ENCODE data around the gene THUMPD1. TPM values are rescaled to one million over a fixed set of nuclear protein-coding genes. Genes with fewer than 3 reads are reported as not detected.

The THUMPD1 gene
- total RNA-seq, 4 donors from 2014 or later = 42.0 to 61.7 (median 53.8) TPM

GRCh38 chr16:20753727-20754126, 12.1 kb upstream of the THUMPD1 start:
- DNase-seq (no peak), ATAC-seq (no peak)
- in situ Hi-C loops (cut with MboI; ENCODE audit: low sequenced_read_pairs in 4 of 4) = no loop called here
- H3K4me1 ChIP-seq = no peaks in the 10 kb centered on the region
- H3K4me3 ChIP-seq = no peak overlapping the region
- H3K27ac ChIP-seq = no peak overlapping the region
- no peaks in the 10 kb centered on the region for H3K9me3 ChIP-seq
- intact Hi-C loops (cut with DNase I; ENCODE audit: low total_unique reads) = no loop called here
- TF ChIP-seq CTCF (IDR thresholded peaks at IDR 0.05 in 4 of 5, conservative IDR thresholded peaks at IDR 0.05 in 1 of 5) = no peak
- no peak for TF ChIP-seq POLR2A (IDR thresholded peaks at IDR 0.05)
- no peaks in the 10 kb centered on the region for H3K27me3 ChIP-seq
- H3K36me3 ChIP-seq = no peaks in the 10 kb centered on the region

- DNase-seq = no peak
- Histone ChIP-seq H3K9me3 (no peaks in the 10 kb centered on the region), H3K36me3 (no peaks in the 10 kb centered on the region), H3K4me3 (no peak overlapping the region), H3K27ac (no peak overlapping the region), H3K4me1 (no peaks in the 10 kb centered on the region), H3K27me3 (no peaks in the 10 kb centered on the region)
- in situ Hi-C loops (cut with MboI; ENCODE audit: low sequenced_read_pairs in 4 of 4) (no loop called here), intact Hi-C loops (cut with DNase I; ENCODE audit: low total_unique reads) (no loop called here)
- no peak for TF ChIP-seq CTCF (IDR thresholded peaks at IDR 0.05 in 4 of 5, conservative IDR thresholded peaks at IDR 0.05 in 1 of 5)
- no peak for TF ChIP-seq POLR2A (IDR thresholded peaks at IDR 0.05)
- no peak for ATAC-seq
These were observed 8.9 kb upstream of the THUMPD1 start for GRCh38 chr16:20750558-20750957.

- DNase-seq (no peak), ATAC-seq (no peak)
- Histone ChIP-seq H3K27ac (no peak overlapping the region), H3K4me3 (no peak overlapping the region), H3K27me3 (no peaks in the 10 kb centered on the region), H3K4me1 (no peaks in the 10 kb centered on the region), H3K36me3 (no peaks in the 10 kb centered on the region), H3K9me3 (no peaks in the 10 kb centered on the region)
- intact Hi-C loops (cut with DNase I; ENCODE audit: low total_unique reads) = no loop called here
- in situ Hi-C loops (cut with MboI; ENCODE audit: low sequenced_read_pairs in 4 of 4) = no loop called here
- TF ChIP-seq CTCF (IDR thresholded peaks at IDR 0.05 in 4 of 5, conservative IDR thresholded peaks at IDR 0.05 in 1 of 5) (no peak), POLR2A (IDR thresholded peaks at IDR 0.05) (no peak)
These were observed 7.9 kb upstream of the THUMPD1 start for GRCh38 chr16:20749474-20749873.

- in situ Hi-C loops (cut with MboI; ENCODE audit: low sequenced_read_pairs in 4 of 4) (no loop called here), intact Hi-C loops (cut with DNase I; ENCODE audit: low total_unique reads) (no loop called here)
- Histone ChIP-seq H3K9me3 (no peaks in the 10 kb centered on the region), H3K36me3 (no peaks in the 10 kb centered on the region), H3K4me1 (no peaks in the 10 kb centered on the region), H3K27ac (no peak overlapping the region), H3K4me3 (no peak overlapping the region), H3K27me3 (no peaks in the 10 kb centered on the region)
- no peak for TF ChIP-seq POLR2A (IDR thresholded peaks at IDR 0.05)
- no peak for TF ChIP-seq CTCF (IDR thresholded peaks at IDR 0.05 in 4 of 5, conservative IDR thresholded peaks at IDR 0.05 in 1 of 5)
- DNase-seq (no peak), ATAC-seq (no peak)
These were observed 5.6 kb upstream of the THUMPD1 start for GRCh38 chr16:20747030-20747816.

- in situ Hi-C loops (cut with MboI; ENCODE audit: low sequenced_read_pairs in 4 of 4) = no loop called here
These were observed 4.8 kb upstream of the THUMPD1 start for GRCh38 chr16:20746461-20746860.

More at GRCh38 chr16:20746461-20746860, 4.8 kb upstream of the THUMPD1 start:
- no peaks in the 10 kb centered on the region for H3K36me3 ChIP-seq
- no peak for ATAC-seq
- intact Hi-C loops (cut with DNase I; ENCODE audit: low total_unique reads) = no loop called here
- no peaks in the 10 kb centered on the region for H3K27me3 ChIP-seq
- H3K4me3 ChIP-seq = no peak overlapping the region
- no peaks in the 10 kb centered on the region for H3K4me1 ChIP-seq
- no peaks in the 10 kb centered on the region for H3K9me3 ChIP-seq
- H3K27ac ChIP-seq = no peak overlapping the region
- TF ChIP-seq CTCF (IDR thresholded peaks at IDR 0.05 in 4 of 5, conservative IDR thresholded peaks at IDR 0.05 in 1 of 5) = no peak
- no peak for TF ChIP-seq POLR2A (IDR thresholded peaks at IDR 0.05)
- no peak for DNase-seq

All from gastrocnemius medialis (tissue), 4 donors.